Suppressor macrophage (primary cell): Measurements from ENCODE around the gene LRP1.

Source experiments
- DNase-seq, 4 experiments: peaks; one replicate each; pipeline ENCODE4 v3.0.0-alpha.2; 2020 to 2022

The LRP1 gene

DNA sequence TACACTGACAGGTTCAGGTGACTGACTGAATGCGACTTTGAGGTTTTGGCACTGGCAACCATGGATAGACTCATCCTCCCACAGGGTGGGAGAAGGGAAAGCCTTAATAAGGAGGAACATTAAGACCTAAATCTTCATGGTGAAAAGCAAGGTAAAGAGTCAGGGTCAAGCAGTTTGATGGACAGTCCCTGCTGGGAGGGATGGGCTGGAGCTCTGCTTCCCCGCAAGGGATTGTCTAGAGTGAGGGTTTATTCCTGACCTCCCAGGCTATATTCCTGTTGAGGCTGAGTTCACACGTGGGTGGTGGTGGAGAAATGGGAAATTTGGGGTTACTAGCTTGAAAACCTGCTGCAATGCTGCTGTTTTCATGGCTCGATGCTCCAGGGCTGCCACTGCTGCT is 132.1 kb downstream of the LRP1 start:
- no peak for DNase-seq

DNA sequence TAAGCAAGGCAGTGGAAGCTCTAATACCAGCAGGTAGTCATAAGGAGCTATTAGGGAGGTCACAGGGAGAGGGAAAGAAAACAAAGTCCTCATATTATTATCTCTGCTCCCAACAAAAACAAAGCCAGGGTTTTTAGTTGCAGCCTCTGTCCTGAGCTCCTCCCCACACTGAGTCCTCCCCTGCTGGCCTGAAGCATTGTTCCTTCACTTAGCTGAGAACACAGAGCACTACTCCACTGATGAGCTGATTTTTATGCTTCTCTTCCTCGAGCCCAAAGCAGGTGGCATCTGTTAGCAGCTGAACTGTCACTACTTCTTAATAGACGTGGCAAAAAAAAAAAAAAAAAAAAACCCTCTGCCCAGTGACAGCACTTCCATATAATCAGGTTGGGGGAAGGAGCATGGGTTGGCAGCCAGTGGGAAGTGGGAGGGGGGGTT is 133.2 kb downstream of the LRP1 start:
- DNase-seq: no peak

DNA sequence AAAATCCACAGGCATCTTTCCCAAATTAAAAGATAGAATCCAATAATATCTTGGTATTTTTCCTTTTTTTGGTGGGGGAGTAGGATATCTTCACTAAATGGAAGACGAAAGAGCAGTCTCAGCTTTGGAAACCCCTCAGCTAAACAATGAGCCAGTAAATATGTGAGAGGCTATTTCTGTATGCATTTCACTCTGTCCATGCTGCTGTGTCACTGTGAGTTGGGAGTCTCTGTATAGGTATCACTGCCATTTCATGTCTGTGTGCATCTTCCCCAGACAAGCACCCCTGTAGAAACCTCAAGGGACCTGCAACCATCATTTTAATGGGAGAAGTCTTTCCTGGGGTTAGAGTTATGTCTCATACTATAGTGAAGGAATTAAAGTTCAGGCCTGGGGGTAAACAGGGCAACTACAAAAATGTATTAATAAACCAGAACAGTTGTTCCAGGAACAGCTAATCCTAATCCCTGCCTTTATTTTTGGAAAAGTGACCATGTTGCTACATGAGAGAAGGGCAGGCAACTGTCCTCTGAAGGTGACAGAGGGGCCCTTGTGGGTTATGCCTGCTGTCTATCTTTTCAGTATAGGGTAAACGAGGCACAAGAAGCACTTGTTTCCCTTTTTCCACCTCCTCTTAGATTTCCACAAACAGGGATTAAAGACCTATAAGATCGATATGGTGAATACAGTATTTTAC is 134.0 kb downstream of the LRP1 start:
- DNase-seq: no peak
